ENCODE data around the gene MMP12.

MMP12 gene

DNA sequence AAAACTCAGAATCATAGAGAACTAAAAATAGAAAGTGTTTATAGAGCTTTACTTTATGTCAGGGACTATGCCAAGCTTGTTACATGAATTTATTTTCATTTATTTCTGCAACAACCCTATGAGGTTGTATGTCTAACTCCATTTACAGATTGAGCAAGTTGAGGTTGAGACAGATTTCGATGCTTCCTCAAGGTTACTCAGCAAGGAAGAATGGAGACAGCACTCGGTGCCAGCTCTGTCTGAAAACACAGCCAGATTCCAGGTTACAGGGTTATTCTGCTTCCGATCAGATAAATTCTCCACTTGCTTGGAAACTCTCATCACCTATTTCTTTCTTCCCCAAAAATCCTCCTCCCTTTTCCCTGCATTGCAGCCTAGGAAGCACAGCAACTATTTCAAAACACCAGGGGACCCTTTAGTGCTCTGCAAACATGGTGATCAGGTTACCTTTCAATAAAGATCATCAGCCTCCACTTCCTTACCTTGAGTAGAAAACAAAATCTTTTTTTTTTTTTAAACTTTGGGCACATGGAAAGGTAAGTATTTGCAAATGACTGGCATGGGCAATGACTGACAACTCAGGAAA lies 38.4 kb downstream of the MMP12 start:
- FAIRE-seq, result no peak
- TF ChIP-seq POLR2A (IDR thresholded peaks at IDR 0.05; ENCODE audit: low read depth, low read length), result no peak
- no peak for DNase-seq (ENCODE audit: insufficient read length, low spot score)

GRCh38 chr11:102833731-102834130 lies 41.1 kb downstream of the MMP12 start:
- FAIRE-seq (no peak), DNase-seq (ENCODE audit: insufficient read length, low spot score) (no peak)
- no peak for TF ChIP-seq POLR2A (IDR thresholded peaks at IDR 0.05; ENCODE audit: low read depth, low read length)

GRCh38 chr11:102832612-102833011 lies 42.2 kb downstream of the MMP12 start:
- TF ChIP-seq POLR2A (IDR thresholded peaks at IDR 0.05; ENCODE audit: low read depth, low read length), result no peak
- FAIRE-seq (no peak), DNase-seq (ENCODE audit: insufficient read length, low spot score) (no peak)

- DNase-seq (ENCODE audit: insufficient read length, low spot score), result no peak
- no peak for TF ChIP-seq POLR2A (IDR thresholded peaks at IDR 0.05; ENCODE audit: low read depth, low read length)
Observed at GRCh38 chr11:102831489-102832440, 43.0 kb downstream of the MMP12 start.

DNA sequence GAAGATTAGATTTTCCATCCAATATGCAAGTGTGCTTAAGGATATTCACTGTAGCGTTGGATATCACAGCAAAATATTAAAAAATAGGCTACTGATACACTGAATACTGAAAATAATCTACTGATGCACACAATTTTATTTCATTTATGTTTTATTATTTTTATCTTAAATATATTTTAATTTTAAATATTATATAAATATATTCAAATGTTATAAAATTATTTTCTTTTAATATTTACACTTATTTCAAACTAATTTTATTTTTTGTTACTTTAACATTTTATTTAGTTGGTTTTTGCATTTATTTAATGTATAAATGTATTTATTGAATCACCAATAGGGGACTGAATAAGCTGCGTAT lies 43.7 kb downstream of the MMP12 start:
- FAIRE-seq (no peak), DNase-seq (ENCODE audit: insufficient read length, low spot score) (no peak)
- no peak for TF ChIP-seq POLR2A (IDR thresholded peaks at IDR 0.05; ENCODE audit: low read depth, low read length)

More at GRCh38 chr11:102831489-102832440, 43.0 kb downstream of the MMP12 start:
- FAIRE-seq, result no peak

GRCh38 chr11:102830001-102830727 lies 44.6 kb downstream of the MMP12 start:
- DNase-seq (ENCODE audit: insufficient read length, low spot score), result no peak
- FAIRE-seq, result no peak
- TF ChIP-seq POLR2A (IDR thresholded peaks at IDR 0.05; ENCODE audit: low read depth, low read length), result no peak

DNA sequence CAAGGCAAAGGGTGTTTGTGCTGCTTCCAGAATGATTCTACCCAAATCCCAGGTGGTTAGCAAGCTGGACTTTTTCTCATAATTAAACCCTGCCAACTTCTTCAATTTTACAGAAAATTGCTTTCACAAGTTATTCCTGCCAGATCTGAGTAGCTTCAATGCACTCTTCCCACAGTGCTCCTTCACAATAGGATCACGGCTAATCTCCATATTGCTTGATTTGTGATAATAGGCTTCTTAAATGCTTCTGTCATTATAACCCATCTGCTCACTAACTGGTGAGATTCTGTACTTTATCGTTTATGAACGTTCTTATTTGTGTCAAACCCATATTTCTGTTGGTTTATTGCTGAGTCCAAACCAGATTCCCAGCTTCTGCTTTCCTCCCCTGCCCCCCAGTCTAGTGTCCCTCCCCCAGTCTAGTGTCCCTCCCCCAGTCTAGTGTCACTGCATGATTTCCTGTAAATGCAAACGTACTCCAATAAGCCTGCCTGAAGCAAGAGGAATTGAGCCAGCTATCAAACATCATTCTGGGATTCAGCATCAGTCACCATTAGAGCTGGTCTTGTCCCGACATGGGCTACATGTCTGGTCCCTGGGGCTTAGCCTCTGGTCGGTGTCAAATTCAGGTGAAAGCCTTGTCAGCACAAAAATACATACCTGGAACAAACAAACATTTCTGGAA lies 45.3 kb downstream of the MMP12 start:
- no peak for FAIRE-seq
- no peak for TF ChIP-seq POLR2A (IDR thresholded peaks at IDR 0.05; ENCODE audit: low read depth, low read length)
- DNase-seq (ENCODE audit: insufficient read length, low spot score), result no peak

DNA sequence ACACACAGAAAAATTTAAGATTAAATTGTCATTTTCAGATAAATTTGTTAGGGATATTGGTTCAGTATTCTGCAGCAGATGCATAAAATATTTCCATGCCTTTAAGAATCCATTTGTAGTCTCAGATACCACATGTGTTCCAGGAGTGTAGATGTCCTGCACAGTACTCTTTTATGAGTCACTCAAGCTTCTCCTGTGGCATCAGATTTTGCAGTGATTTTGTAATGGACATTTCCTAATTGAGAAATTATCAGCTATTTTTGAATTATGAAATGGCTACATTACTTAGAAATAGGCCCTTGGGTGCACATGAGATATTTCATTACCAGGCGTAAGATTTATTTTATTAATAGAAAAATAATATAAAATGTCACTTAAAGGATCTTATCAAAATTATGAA lies 50.2 kb downstream of the MMP12 start:
- TF ChIP-seq POLR2A (IDR thresholded peaks at IDR 0.05; ENCODE audit: low read depth, low read length), result no peak
- DNase-seq (ENCODE audit: insufficient read length, low spot score) (no peak), FAIRE-seq (no peak)

- DNase-seq (ENCODE audit: insufficient read length, low spot score) (no peak), FAIRE-seq (no peak)
- TF ChIP-seq POLR2A (IDR thresholded peaks at IDR 0.05; ENCODE audit: low read depth, low read length), result no peak
Observed at GRCh38 chr11:102819491-102819890, 55.3 kb downstream of the MMP12 start.

DNA sequence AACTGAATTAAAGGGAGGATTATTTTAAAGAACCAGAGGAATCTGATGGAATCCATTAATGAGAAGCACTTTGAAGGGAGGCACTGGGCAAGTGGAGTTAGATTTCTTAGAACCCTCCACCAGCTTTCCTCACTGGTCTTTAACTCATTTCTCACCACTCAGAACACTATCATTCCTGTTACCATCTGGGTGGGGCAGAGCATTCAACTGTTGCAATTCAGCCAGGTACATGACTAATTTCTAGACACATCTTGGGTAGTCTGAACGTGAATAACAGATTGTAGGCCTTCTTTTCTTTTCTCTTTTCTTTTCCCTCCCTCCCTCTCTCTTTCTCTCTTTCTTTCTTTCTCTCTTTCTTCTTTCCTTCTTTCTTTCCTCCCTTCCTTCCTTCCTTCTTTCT lies 61.3 kb downstream of the MMP12 start:
- no peak for TF ChIP-seq POLR2A (IDR thresholded peaks at IDR 0.05; ENCODE audit: low read depth, low read length)
- no peak for FAIRE-seq
- no peak for DNase-seq (ENCODE audit: insufficient read length, low spot score)

Measured in H54 (cell line).